Measurements from ENCODE around the gene SLC35G3.
"Not testable (repeated sequence)": the region's sequence is repeated elsewhere in the genome, so short reads cannot be mapped to it uniquely, and the experiment has no call there.

SLC35G3 gene

GRCh38 chr17:35194001-35194400 is at the start of gene SLC35G3:
TSS of gene SLC35G3 (minus strand) at chr17:35194393. CDS start at chr17:35194307, 86 bp downstream.
- H3K4me3 ChIP-seq (ENCODE audit: low read length); H3K4me1 ChIP-seq (ENCODE audit: insufficient read depth, low read length); H3K27me3 ChIP-seq (ENCODE audit: insufficient read depth, low read length); H3K9me3 ChIP-seq (ENCODE audit: low read length); H2AFZ ChIP-seq (ENCODE audit: low read depth, low read length); H3K36me3 ChIP-seq (ENCODE audit: insufficient read depth, low read length): not testable (repeated sequence)

GRCh38 chr17:35243561-35244340 is 49.6 kb upstream of the SLC35G3 start:
- peaks cover 20% of the 10 kb centered on the region for H3K4me1 ChIP-seq (ENCODE audit: insufficient read depth, low read length)
- no peaks in the 10 kb centered on the region for H3K36me3 ChIP-seq (ENCODE audit: insufficient read depth, low read length)

GRCh38 chr17:35242805-35243560 is 48.8 kb upstream of the SLC35G3 start, which contains the start of gene SLFN5:
TSS of gene SLFN5 (plus strand) at chr17:35243072. CDS start at chr17:35258691, 15,619 bp downstream.
- Histone ChIP-seq H3K4me3 (ENCODE audit: low read length) (peak within 1 kb of the TSS; percentile 77), H3K4me1 (ENCODE audit: insufficient read depth, low read length) (peaks cover 20% of the 10 kb centered on the region), H3K36me3 (ENCODE audit: insufficient read depth, low read length) (no peaks in the 10 kb centered on the region), H3K9me3 (ENCODE audit: low read length) (no peaks in the 10 kb centered on the region), H3K27me3 (ENCODE audit: insufficient read depth, low read length) (no peaks in the 10 kb centered on the region), H2AFZ (ENCODE audit: low read depth, low read length) (peak within 1 kb of the TSS; percentile 93)

More at GRCh38 chr17:35243561-35244340, 49.6 kb upstream of the SLC35G3 start:
- peak overlapping the region; percentile 93 for H2AFZ ChIP-seq (ENCODE audit: low read depth, low read length)
- peak overlapping the region; percentile 77 for H3K4me3 ChIP-seq (ENCODE audit: low read length)
- no peaks in the 10 kb centered on the region for H3K27me3 ChIP-seq (ENCODE audit: insufficient read depth, low read length)
- H3K9me3 ChIP-seq (ENCODE audit: low read length): no peaks in the 10 kb centered on the region

DNA sequence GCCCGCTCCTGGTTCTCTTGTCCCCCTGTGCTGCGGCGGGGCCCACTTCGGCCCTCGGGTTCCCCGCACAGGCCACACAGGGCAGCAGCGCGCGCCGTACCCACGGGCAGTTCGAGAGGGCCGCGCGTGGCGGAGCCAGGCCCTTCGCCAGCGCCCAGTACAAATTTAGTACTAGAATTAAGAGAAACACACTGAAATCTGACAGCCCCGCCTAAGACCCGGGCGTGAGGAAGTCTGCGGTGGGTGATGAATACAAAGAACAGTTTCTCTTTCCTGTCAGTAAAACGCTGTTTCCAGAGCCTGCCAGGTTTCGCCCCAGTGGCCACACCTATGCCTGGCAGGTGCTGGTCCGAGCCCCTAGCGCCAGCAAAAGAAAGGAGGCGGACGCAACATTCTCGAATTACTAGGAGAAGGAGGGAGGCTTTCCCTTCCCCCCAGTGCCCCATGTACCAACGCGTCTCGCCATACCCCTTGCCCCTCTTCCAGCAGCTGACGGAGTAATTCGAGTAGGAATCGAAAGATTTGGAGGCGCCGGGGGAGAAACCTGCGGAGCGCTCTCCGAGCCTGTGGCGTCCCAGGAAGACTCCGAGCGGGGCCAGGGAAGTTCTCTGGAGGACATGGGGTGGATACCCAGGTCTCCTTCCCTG is 48.1 kb upstream of the SLC35G3 start:
- Histone ChIP-seq H3K4me1 (ENCODE audit: insufficient read depth, low read length) (peaks cover 20% of the 10 kb centered on the region), H3K36me3 (ENCODE audit: insufficient read depth, low read length) (no peaks in the 10 kb centered on the region), H3K27me3 (ENCODE audit: insufficient read depth, low read length) (no peaks in the 10 kb centered on the region), H3K4me3 (ENCODE audit: low read length) (peak overlapping the region; percentile 77), H3K9me3 (ENCODE audit: low read length) (no peaks in the 10 kb centered on the region), H2AFZ (ENCODE audit: low read depth, low read length) (peak overlapping the region; percentile 93)

GRCh38 chr17:35241520-35241919 is 47.3 kb upstream of the SLC35G3 start:
- H2AFZ ChIP-seq (ENCODE audit: low read depth, low read length): no peak overlapping the region
- no peaks in the 10 kb centered on the region for H3K9me3 ChIP-seq (ENCODE audit: low read length)
- H3K4me1 ChIP-seq (ENCODE audit: insufficient read depth, low read length): peaks cover 20% of the 10 kb centered on the region
- H3K27me3 ChIP-seq (ENCODE audit: insufficient read depth, low read length): no peaks in the 10 kb centered on the region
- H3K36me3 ChIP-seq (ENCODE audit: insufficient read depth, low read length): no peaks in the 10 kb centered on the region
- H3K4me3 ChIP-seq (ENCODE audit: low read length): peak overlapping the region; percentile 77

- H3K4me3 ChIP-seq (ENCODE audit: low read length): no peak overlapping the region
- no peaks in the 10 kb centered on the region for H3K9me3 ChIP-seq (ENCODE audit: low read length)
- no peaks in the 10 kb centered on the region for H3K36me3 ChIP-seq (ENCODE audit: insufficient read depth, low read length)
- H3K4me1 ChIP-seq (ENCODE audit: insufficient read depth, low read length): peaks cover 20% of the 10 kb centered on the region
- no peaks in the 10 kb centered on the region for H3K27me3 ChIP-seq (ENCODE audit: insufficient read depth, low read length)
- no peak overlapping the region for H2AFZ ChIP-seq (ENCODE audit: low read depth, low read length)
Observed at GRCh38 chr17:35240861-35241260, 46.7 kb upstream of the SLC35G3 start.

GRCh38 chr17:35239823-35240222 is 45.6 kb upstream of the SLC35G3 start:
- no peaks in the 10 kb centered on the region for H3K36me3 ChIP-seq (ENCODE audit: insufficient read depth, low read length)
- H3K4me1 ChIP-seq (ENCODE audit: insufficient read depth, low read length): peaks cover 16% of the 10 kb centered on the region
- H3K27me3 ChIP-seq (ENCODE audit: insufficient read depth, low read length): no peaks in the 10 kb centered on the region
- H3K4me3 ChIP-seq (ENCODE audit: low read length): no peak overlapping the region
- no peaks in the 10 kb centered on the region for H3K9me3 ChIP-seq (ENCODE audit: low read length)
- H2AFZ ChIP-seq (ENCODE audit: low read depth, low read length): no peak overlapping the region

DNA sequence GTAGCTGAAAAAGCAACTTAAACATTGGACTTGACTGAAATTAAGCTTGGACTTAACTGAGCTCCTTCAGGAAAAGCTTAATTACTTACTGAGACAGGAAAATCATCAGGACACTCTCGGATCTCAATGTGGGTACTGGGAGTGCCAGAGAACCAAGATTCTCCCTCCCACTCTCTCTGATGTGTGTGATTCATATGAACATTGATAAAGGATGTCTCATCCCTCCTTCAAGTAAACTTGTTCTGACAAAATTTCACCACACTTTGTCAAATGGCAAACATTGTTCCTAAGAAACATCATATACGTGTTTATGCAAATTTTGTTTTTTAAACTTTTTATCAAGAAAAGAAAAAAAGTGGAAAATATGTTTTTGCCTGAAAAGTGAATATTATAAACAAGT is 44.6 kb upstream of the SLC35G3 start:
- Histone ChIP-seq H2AFZ (ENCODE audit: low read depth, low read length) (no peak overlapping the region), H3K9me3 (ENCODE audit: low read length) (no peaks in the 10 kb centered on the region), H3K4me1 (ENCODE audit: insufficient read depth, low read length) (peaks cover 6% of the 10 kb centered on the region), H3K27me3 (ENCODE audit: insufficient read depth, low read length) (no peaks in the 10 kb centered on the region), H3K4me3 (ENCODE audit: low read length) (no peak overlapping the region), H3K36me3 (ENCODE audit: insufficient read depth, low read length) (no peaks in the 10 kb centered on the region)

- H3K4me3 ChIP-seq (ENCODE audit: low read length): no peak overlapping the region
- no peaks in the 10 kb centered on the region for H3K9me3 ChIP-seq (ENCODE audit: low read length)
- no peaks in the 10 kb centered on the region for H3K4me1 ChIP-seq (ENCODE audit: insufficient read depth, low read length)
- H3K27me3 ChIP-seq (ENCODE audit: insufficient read depth, low read length): peaks cover 4% of the 10 kb centered on the region
- no peaks in the 10 kb centered on the region for H3K36me3 ChIP-seq (ENCODE audit: insufficient read depth, low read length)
- no peak overlapping the region for H2AFZ ChIP-seq (ENCODE audit: low read depth, low read length)
Observed at GRCh38 chr17:35236821-35237220, 42.6 kb upstream of the SLC35G3 start.

- H3K9me3 ChIP-seq (ENCODE audit: low read length): no peaks in the 10 kb centered on the region
- no peak overlapping the region for H3K4me3 ChIP-seq (ENCODE audit: low read length)
- H3K36me3 ChIP-seq (ENCODE audit: insufficient read depth, low read length): no peaks in the 10 kb centered on the region
- H2AFZ ChIP-seq (ENCODE audit: low read depth, low read length): no peak overlapping the region
- H3K27me3 ChIP-seq (ENCODE audit: insufficient read depth, low read length): peaks cover 5% of the 10 kb centered on the region
- no peaks in the 10 kb centered on the region for H3K4me1 ChIP-seq (ENCODE audit: insufficient read depth, low read length)
Observed at GRCh38 chr17:35235917-35236316, 41.7 kb upstream of the SLC35G3 start.

GRCh38 chr17:35235289-35235688 is 41.1 kb upstream of the SLC35G3 start:
- peaks cover 5% of the 10 kb centered on the region for H3K27me3 ChIP-seq (ENCODE audit: insufficient read depth, low read length)
- no peaks in the 10 kb centered on the region for H3K9me3 ChIP-seq (ENCODE audit: low read length)
- H2AFZ ChIP-seq (ENCODE audit: low read depth, low read length): no peak overlapping the region
- no peaks in the 10 kb centered on the region for H3K4me1 ChIP-seq (ENCODE audit: insufficient read depth, low read length)
- H3K4me3 ChIP-seq (ENCODE audit: low read length): no peak overlapping the region
- H3K36me3 ChIP-seq (ENCODE audit: insufficient read depth, low read length): no peaks in the 10 kb centered on the region

GRCh38 chr17:35234315-35234714 is 40.1 kb upstream of the SLC35G3 start:
- not testable (repeated sequence) for H2AFZ ChIP-seq (ENCODE audit: low read depth, low read length); H3K4me1 ChIP-seq (ENCODE audit: insufficient read depth, low read length); H3K36me3 ChIP-seq (ENCODE audit: insufficient read depth, low read length); H3K9me3 ChIP-seq (ENCODE audit: low read length); H3K4me3 ChIP-seq (ENCODE audit: low read length); H3K27me3 ChIP-seq (ENCODE audit: insufficient read depth, low read length)

GRCh38 chr17:35229638-35230037 is 35.4 kb upstream of the SLC35G3 start:
- Histone ChIP-seq H2AFZ (ENCODE audit: low read depth, low read length) (no peak overlapping the region), H3K4me3 (ENCODE audit: low read length) (no peak overlapping the region), H3K27me3 (ENCODE audit: insufficient read depth, low read length) (peaks cover 5% of the 10 kb centered on the region), H3K36me3 (ENCODE audit: insufficient read depth, low read length) (no peaks in the 10 kb centered on the region), H3K9me3 (ENCODE audit: low read length) (no peaks in the 10 kb centered on the region), H3K4me1 (ENCODE audit: insufficient read depth, low read length) (no peaks in the 10 kb centered on the region)

All from neuron (in vitro differentiated cells).